Activated naive CD8-positive, alpha-beta T cell treated with anti-CD3 and anti-CD28 coated beads, Interleukin-2, amount 50 U/mL, for 24 hours (primary cell): Measurements from ENCODE around the gene SPDYC.
A peak's percentile ranks its signal among the peaks of the same experiment; 100 is the strongest.

Experiments used
- ATAC-seq: fragments of 150-1000 bp; cut with Tn5 transposase; one replicate; pipeline ENCODE4 v1.10.0; 2021
- DNase-seq: peaks from one replicate; pipeline ENCODE4 v3.0.0; 2021
- H3K27ac Mint-ChIP-seq: one replicate; pipeline ENCODE4 v1.8.0; 2021; ENCODE audit warnings: mild to moderate bottlenecking, mixed read lengths
- H3K27me3 Mint-ChIP-seq: one replicate; pipeline ENCODE4 v1.8.0; 2021; ENCODE audit warnings: mixed read lengths
- H3K36me3 Mint-ChIP-seq: one replicate; pipeline ENCODE4 v1.8.0; 2021; ENCODE audit warnings: low read depth, mixed read lengths
- H3K4me1 Mint-ChIP-seq: one replicate; pipeline ENCODE4 v1.8.0; 2021; ENCODE audit warnings: mixed read lengths
- H3K4me3 Mint-ChIP-seq: one replicate; pipeline ENCODE4 v1.8.0; 2021; ENCODE audit warnings: mild to moderate bottlenecking, moderate library complexity, mixed read lengths
- H3K9me3 Mint-ChIP-seq: one replicate; pipeline ENCODE4 v1.8.0; 2021; ENCODE audit warnings: mixed read lengths

Gene SPDYC, protein sequence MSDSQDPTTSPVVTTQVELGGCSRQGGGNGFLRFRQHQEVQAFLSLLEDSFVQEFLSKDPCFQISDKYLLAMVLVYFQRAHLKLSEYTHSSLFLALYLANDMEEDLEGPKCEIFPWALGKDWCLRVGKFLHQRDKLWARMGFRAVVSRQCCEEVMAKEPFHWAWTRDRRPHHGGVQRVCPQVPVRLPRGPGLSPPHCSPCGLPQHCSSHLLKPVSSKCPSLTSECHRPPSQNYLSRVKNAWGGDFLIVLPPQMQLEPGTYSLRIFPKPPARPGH

DNA sequence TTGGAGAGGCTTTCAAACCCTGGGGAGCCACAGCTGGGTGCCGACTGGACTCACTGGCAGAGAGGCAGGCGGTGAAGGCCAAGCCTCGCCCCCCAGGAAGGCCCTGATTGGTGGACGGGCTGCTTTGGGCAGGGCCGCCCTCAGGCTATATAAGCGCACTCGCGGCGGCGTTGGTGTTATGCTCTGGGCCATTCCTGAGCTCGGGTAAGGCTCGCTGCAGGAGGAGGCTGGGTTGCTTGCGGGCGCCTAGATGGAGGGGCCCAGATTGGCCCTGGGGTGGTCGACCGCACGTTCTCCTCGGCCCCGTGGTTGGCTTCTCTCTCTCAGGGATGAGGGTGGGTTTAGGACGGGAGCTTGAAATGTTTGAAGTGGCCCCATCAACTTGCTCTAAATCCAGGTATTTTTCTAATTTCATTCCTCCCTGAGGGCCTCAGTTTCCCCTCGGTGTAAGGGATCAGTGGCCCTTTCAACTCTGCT lies at the start of gene SPDYC:
TSS of gene SPDYC (plus strand) at position 176 of the 477 bp plus-strand sequence. CDS start 1,125 bp downstream, outside the sequence.
- H3K4me3 Mint-ChIP-seq, result no peak within 1 kb of the TSS
- peak within 1 kb of the TSS; percentile 69 for H3K27ac Mint-ChIP-seq
- peaks cover 10% of the 10 kb centered on the region for H3K4me1 Mint-ChIP-seq
- H3K9me3 Mint-ChIP-seq, result no peaks in the 10 kb centered on the region
- H3K36me3 Mint-ChIP-seq, result no peaks in the 10 kb centered on the region
- no peaks in the 10 kb centered on the region for H3K27me3 Mint-ChIP-seq
- ATAC-seq (no peak), DNase-seq (no peak)

DNA sequence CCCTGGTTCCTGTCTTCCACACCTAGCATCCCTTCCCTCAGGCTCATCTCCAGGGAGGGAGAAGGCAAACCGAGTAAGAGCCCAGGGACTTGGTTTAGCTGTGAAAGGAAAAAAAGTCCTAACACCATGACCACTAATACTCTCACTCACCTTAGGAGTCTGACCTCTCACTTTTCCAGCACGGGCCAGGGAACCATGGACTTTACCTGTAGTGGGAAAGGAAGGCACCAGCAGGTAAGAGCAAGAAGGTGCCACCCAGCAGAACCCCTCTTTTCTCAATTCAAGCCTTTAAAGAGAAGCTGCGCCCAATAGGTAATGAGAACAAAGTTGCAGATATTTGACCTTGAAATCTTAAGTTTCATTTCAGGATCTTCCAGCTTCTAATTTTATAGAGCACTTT lies 49.2 kb upstream of the SPDYC start:
- H3K36me3 Mint-ChIP-seq, result peaks cover 62% of the 10 kb centered on the region
- H3K4me1 Mint-ChIP-seq, result peaks cover 73% of the 10 kb centered on the region
- DNase-seq, result no peak
- ATAC-seq, result no peak
- H3K9me3 Mint-ChIP-seq, result no peaks in the 10 kb centered on the region
- H3K27ac Mint-ChIP-seq, result peak overlapping the region; percentile 98
- H3K4me3 Mint-ChIP-seq, result peak overlapping the region; percentile 100
- no peaks in the 10 kb centered on the region for H3K27me3 Mint-ChIP-seq

DNA sequence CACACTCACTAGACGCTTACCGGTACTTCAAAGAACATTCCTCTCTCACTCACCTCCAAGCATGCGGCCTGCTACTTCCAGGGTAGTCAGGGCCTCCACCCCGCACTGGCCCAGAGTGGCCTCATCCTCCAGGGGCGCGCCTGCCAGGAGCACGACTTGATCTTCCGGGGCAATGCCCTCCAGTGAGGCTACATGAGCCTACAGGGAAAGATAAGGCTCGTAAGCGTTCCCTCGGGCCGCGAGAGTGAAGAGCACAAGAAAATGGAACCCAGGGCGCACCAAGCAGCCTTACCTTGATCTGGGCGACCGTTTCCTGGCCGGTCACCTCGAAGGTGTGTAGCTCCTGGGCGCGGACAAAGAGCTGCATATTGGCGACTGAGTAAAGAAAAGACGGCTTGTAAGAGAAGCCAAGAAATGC lies 48.6 kb upstream of the SPDYC start:
- ATAC-seq (no peak), DNase-seq (peak; percentile 32)
- H3K9me3 Mint-ChIP-seq, result no peaks in the 10 kb centered on the region
- H3K27ac Mint-ChIP-seq, result peak overlapping the region; percentile 98
- H3K4me1 Mint-ChIP-seq, result peaks cover 69% of the 10 kb centered on the region
- no peaks in the 10 kb centered on the region for H3K27me3 Mint-ChIP-seq
- peaks cover 62% of the 10 kb centered on the region for H3K36me3 Mint-ChIP-seq
- H3K4me3 Mint-ChIP-seq, result peak overlapping the region; percentile 100

DNA sequence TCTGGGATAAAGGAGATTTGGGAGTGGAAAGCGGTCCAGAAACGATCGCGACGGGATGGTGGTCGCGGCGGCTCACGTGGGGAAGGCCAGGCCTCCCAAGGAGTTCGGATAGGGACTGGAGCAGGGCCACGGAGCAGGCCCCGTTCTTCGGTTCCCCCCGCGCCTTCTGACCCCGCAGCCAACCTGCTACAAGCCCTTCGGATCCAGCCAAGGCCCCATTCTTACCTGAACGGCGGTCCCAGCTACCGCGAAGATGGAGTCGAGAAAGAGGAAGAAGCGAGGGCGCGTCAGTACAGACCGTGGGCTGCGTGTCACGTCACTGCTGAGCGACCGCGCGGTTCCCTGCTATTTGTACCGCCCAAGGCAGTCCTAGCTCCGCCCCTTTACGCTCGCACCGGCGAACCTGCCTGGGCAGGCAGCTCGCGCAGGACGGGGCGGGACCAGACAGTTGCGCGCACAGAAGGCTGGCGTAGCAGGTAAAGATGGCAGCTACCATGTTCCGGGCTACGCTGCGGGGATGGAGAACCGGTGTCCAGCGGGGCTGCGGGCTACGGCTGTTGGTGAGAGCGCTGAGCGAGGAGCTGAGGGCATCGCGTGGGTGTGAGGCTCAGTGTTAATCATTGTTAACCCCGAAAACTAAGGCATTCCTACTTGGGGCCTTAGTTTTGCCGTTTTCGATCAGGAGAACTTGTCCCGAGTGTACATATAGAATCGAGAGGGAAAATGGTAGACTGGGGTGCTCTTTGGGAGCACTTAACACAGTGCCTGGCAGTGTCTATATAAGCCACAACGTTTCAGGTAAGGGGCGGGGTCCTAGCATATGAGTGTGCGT lies 48.0 kb upstream of the SPDYC start, which contains the start of the genes FAU and MRPL49:
TSS of gene FAU (minus strand) at position 270 of the 832 bp plus-strand sequence. CDS start 321 bp downstream, outside the sequence.
TSS of gene MRPL49 (plus strand) at position 457 of the 832 bp plus-strand sequence. CDS start at position 483, 26 bp downstream.
- H3K36me3 Mint-ChIP-seq, result peaks cover 63% of the 10 kb centered on the region
- peak within 1 kb of the TSS; percentile 98 for H3K27ac Mint-ChIP-seq
- no peaks in the 10 kb centered on the region for H3K9me3 Mint-ChIP-seq
- peaks cover 67% of the 10 kb centered on the region for H3K4me1 Mint-ChIP-seq
- H3K27me3 Mint-ChIP-seq, result no peaks in the 10 kb centered on the region
- DNase-seq, result peak; percentile 99
- peak; percentile 88 for ATAC-seq
- H3K4me3 Mint-ChIP-seq, result peak within 1 kb of the TSS; percentile 100

DNA sequence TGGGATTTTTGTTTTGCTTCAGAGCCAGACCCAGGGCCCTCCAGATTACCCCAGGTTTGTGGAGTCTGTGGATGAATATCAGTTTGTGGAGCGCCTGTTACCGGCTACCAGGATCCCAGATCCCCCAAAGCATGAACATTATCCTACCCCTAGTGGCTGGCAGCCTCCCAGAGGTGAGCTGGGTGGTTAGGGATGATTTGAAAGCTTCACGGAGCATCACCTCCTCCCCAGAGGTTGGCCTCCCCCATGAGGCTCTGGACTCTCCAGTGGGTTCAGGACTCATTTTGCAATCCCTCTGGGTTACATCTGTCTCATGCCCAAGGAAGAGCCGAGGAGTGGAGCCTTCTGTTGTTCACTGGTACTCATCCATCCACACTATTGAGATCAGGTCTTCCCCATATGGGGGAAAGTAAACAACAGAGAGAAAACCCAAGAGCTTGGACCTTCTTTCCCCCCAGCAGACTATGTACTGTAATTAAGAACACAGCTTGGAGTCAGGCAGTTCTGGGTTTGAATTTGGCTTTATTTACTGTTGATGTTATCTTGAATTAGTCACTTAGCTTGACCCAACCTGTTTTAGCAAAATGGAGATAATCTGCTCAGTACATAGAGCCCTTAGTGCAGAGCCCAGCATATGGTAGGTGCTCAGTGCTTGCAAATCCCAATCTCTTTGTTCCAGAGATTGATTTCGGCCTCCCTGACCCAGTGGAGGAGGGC lies 45.4 kb upstream of the SPDYC start:
- Mint-ChIP-seq H3K4me3 (peak overlapping the region; percentile 60), H3K36me3 (peaks cover 51% of the 10 kb centered on the region), H3K27ac (peak overlapping the region; percentile 62)

DNA sequence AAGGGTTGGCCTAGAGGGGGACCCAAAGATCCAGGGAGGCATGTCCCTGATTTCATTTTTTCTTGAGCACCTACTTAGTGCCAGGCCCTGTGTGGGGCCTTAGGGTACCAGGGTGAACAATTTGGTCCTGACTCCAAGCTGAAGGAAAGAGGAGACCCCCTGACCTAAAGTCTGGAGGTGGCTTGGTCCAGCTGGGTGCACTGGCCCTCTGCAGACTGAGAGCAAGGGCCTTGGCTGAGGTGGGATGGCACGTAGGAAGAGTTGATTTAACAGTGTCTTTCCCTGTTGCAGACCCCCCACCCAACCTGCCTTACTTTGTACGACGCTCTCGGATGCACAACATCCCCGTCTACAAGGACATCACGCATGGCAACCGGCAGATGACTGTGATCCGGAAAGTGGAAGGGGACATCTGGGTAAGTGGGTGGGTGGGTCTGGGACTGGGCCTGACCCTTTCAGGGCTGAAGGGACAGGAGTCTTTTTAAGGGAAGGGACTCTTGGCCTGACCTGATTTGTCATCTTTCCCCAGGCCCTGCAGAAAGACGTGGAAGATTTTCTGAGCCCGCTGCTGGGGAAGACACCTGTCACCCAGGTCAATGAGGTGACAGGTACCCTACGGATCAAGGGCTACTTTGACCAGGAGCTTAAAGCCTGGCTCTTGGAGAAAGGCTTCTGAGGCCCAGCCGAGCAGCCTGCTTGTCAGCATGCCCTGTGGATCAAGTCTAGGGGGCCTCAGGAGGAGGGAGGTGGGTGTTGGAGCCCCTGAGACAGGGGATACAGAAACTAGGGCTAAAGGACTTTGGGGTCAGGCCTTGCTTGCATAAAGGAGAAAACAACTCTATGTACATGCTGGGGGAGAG lies 44.6 kb upstream of the SPDYC start:
- Mint-ChIP-seq H3K9me3 (no peaks in the 10 kb centered on the region), H3K36me3 (peaks cover 43% of the 10 kb centered on the region), H3K27ac (no peak overlapping the region), H3K27me3 (no peaks in the 10 kb centered on the region), H3K4me3 (no peak overlapping the region), H3K4me1 (peaks cover 37% of the 10 kb centered on the region)
- ATAC-seq (no peak), DNase-seq (no peak)

More for the DNA sequence above, 45.4 kb upstream of the SPDYC start:
- H3K4me1 Mint-ChIP-seq, result peaks cover 45% of the 10 kb centered on the region
- H3K9me3 Mint-ChIP-seq, result no peaks in the 10 kb centered on the region
- no peak for ATAC-seq
- no peak for DNase-seq
- no peaks in the 10 kb centered on the region for H3K27me3 Mint-ChIP-seq

DNA sequence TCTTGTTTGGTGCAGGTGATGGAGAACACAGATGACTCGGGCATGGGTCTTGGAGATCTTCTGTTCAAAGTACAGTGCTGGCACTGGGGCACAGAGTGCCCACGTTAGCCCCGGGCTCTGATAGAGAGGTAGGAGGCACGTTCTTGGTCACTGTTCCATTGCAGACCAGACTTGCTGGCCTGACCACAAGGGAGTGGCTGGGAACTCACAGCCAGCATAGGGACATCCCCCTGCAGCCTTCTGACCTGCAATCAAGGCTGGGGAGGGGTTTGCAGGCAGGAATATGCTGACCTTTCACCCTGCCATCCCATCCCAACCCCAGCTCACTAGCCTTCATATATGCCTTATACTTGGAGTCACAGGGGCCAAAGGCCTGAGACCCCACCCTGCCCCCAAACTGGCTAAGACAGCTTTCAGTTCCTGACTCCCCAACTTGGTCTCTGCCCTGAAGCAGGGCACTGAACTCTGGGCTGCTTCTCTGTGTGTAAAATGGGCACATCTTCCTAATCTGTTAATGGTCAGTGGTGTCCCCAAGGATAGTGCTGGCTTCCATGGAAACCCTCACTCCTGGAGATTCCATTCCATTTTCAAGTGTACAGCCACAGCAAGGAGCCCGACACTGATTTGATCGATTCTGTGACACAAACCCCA lies 43.3 kb upstream of the SPDYC start:
- ATAC-seq, result no peak
- Mint-ChIP-seq H3K27me3 (no peaks in the 10 kb centered on the region), H3K9me3 (no peaks in the 10 kb centered on the region), H3K4me1 (peaks cover 31% of the 10 kb centered on the region), H3K4me3 (no peak overlapping the region), H3K27ac (no peak overlapping the region), H3K36me3 (peaks cover 35% of the 10 kb centered on the region)
- DNase-seq, result no peak

DNA sequence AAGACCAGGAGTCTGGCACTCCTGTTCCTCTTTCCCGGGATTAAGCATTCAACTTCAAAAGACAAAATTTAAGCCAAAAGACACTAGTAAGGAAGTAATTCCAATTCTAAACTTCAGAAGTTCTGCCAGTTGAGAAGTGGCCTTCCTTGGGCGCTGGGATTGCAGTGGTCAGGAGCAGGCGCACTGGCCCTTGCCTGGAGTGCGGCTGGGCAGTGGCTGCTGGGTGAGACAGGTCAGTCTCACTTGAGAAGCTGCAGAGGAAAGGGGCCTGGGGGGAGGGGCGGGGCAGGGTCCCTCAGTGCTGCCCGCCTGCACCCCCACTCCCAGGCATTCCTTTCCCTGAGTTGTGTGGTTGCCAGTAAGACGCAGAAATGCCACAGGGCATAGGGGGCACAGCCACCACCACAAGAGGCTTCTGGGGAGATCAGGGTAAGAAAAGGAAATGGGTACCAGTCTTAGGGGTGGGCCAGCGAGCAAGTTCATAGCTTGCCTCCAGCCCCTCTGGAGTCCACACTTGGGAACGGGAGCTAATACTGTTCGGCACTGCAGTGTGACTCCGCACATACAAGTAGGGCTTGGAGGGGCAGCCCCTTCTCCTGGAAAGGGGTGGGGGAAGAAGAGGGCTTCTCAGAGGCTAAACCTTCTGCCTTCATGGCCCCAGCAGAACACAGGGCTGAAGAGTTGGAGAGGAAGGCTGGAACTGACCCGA lies 42.4 kb upstream of the SPDYC start:
- Mint-ChIP-seq H3K4me3 (no peak overlapping the region), H3K27me3 (no peaks in the 10 kb centered on the region), H3K4me1 (peaks cover 26% of the 10 kb centered on the region), H3K27ac (no peak overlapping the region), H3K36me3 (peaks cover 31% of the 10 kb centered on the region), H3K9me3 (no peaks in the 10 kb centered on the region)
- ATAC-seq (no peak), DNase-seq (no peak)

DNA sequence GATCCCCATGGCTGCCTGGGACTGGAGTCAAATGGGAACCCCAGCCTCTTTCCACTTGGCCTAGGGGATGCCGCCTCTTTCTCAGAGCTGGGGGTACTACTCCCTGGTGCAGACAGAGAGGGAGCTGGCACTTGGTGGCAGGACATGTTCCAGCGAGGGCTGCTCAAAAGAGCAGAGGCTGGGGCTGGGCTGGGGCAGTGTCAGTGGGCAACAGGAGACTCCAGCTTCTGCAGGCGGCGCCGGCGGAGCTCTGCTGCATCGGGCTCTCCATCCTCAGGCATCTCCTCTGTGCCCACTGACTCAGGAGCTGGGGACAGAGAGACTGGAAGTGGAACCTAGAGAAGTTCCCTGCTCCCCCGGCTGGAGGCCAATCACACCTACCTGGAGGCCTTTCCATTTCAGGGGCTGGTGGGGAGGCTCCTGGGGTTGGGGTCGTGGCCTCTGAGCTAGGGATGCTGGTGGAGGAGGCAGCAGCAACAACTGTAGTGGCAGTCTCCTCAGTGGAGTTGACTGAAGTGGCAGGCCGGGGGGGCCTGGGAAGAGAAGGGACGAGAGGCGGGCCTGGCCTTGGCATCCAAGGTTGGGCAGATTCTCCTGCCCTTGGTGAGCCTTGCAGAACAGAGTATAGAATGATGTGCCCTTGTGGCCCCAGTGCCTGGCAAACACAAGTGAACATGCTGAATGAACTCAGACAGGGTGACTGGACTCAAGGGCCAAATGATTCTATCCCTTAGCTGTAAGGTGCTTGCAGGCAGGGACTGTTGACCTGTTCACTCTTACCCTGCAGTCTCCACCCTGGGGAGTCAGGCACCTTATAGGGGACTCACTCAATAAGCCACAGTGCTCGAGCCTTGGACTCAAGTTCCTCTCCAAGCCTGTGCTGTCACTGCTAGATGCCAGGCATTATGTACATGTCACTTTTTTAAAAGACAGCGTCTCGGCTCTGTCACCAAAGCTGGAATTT lies 41.6 kb upstream of the SPDYC start:
- no peaks in the 10 kb centered on the region for H3K27me3 Mint-ChIP-seq
- H3K4me3 Mint-ChIP-seq, result no peak overlapping the region
- DNase-seq (peak; percentile 2), ATAC-seq (no peak)
- peaks cover 32% of the 10 kb centered on the region for H3K36me3 Mint-ChIP-seq
- H3K4me1 Mint-ChIP-seq, result peaks cover 28% of the 10 kb centered on the region
- no peak overlapping the region for H3K27ac Mint-ChIP-seq
- H3K9me3 Mint-ChIP-seq, result no peaks in the 10 kb centered on the region

DNA sequence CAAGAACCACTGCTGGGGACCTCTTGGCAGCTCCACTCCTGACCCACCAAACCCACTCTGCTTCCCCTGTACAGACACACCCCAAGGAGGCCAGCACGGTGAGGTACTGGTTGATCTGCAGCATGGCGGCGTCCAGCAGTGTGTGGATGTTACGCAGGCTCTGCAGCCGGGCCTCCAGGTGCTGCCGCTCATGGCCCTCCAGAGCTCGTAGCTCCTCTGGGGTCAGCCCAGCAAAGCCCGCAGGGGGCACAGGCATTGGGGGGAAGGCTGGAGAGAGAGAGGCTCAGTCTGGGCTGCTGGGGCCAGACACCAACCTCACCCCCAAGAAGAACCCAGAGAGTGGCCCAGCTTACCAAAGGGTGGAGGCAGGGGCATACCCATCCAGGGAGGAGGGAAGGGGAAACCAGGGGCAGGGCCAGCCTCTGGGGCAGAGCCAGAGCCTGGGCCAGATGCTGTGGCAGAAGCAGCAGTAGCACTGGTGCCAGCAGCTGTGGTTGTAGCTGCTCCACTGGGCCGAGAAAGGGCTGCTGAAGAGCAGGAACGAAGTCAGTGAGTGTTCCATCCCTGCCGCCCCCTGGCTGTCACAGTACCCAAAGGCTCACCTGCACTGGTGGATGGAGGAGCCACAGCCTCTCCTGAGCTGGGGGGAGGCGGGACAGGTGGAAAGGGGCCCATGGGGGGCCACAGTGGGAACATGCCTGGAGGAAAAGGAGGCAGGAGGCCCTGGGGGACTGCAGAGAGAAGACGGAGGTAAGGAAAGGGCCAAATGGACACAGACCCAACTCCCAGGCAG lies 40.2 kb upstream of the SPDYC start:
- H3K27ac Mint-ChIP-seq, result no peak overlapping the region
- ATAC-seq, result no peak
- H3K27me3 Mint-ChIP-seq, result no peaks in the 10 kb centered on the region
- peak; percentile 5 for DNase-seq
- H3K4me3 Mint-ChIP-seq, result no peak overlapping the region
- H3K9me3 Mint-ChIP-seq, result no peaks in the 10 kb centered on the region
- peaks cover 28% of the 10 kb centered on the region for H3K36me3 Mint-ChIP-seq
- H3K4me1 Mint-ChIP-seq, result peaks cover 21% of the 10 kb centered on the region

DNA sequence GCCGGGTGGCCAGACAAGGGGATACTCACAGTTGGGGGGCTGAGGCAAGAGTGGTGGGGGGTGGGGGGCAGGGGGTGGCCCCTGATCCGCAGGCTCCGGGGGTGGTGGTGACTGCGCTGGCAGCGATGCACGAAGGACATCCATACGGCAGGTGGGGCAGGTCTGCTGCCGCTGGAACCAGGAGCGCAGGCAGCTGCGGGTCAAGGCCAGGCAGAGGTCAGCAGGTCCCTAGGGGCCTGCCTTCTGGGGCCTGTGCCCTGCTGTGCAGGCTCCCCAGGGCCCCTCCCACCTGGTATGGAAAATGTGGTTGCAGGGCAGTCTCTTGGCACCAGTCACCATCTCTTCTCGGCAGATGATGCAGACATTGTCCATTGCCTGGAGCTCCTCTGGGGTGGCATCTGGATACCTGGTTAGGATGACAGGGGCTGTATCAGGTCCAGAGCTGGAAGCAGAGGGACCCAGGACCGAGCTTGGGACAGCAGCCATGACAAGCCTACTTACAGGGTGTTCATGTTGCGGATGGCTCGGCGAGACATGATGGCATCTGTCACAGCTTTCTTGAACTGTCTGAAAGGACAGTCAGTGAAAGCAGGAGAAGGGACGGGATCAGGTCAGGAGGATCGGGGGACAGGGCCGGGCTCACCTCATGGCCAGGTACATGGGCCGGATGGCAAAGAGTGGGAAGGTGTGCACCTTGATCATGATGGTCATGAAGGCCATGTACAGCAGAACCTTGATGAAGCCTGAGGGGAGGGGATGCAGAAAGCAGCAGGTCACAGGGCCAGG lies 39.2 kb upstream of the SPDYC start:
- ATAC-seq, result no peak
- Mint-ChIP-seq H3K36me3 (peaks cover 25% of the 10 kb centered on the region), H3K9me3 (no peaks in the 10 kb centered on the region), H3K4me3 (no peak overlapping the region), H3K27me3 (no peaks in the 10 kb centered on the region), H3K27ac (peak overlapping the region; percentile 20), H3K4me1 (peaks cover 27% of the 10 kb centered on the region)
- DNase-seq, result peak; percentile 4
